Lung (tissue), 12 donors: ENCODE data around the gene S100A8. TPM values are rescaled to one million over a fixed set of nuclear protein-coding genes. Genes with fewer than 3 reads are reported as not detected.

ENCODE experiments used
- ATAC-seq: fragments of 200-7000 bp; cut with Tn5 transposase; one replicate; pipeline ENCODE4 v1.9.1; 2020; ENCODE audit warnings: moderate number of reproducible peaks; ENCODE audit not compliant: insufficient read depth, low FRiP score
- DNase-seq, 3 donors: peaks; one replicate each; pipeline ENCODE4 v3.0.0-alpha.2; 2013 to 2017
- H3K27ac ChIP-seq, 2 donors: one replicate each; pipeline ENCODE4 v1.5.1; 2013; ENCODE audit warnings: mild to moderate bottlenecking in 2 of 2, moderate library complexity in 2 of 2, control low read depth in 1 of 2, inconsistent platforms in 1 of 2, low read depth in 1 of 2, low read length in 1 of 2
- H3K27me3 ChIP-seq, 3 donors: one replicate each; pipeline ENCODE4 v1.5.1; 2013; ENCODE audit warnings: low read length in 2 of 3; ENCODE audit not compliant: control insufficient read depth in 3 of 3, insufficient read depth in 3 of 3
- H3K36me3 ChIP-seq, 4 donors: one replicate each; pipeline ENCODE4 v1.5.1; 2013; ENCODE audit warnings: low read length in 4 of 4, mild to moderate bottlenecking in 1 of 4, moderate library complexity in 1 of 4; ENCODE audit not compliant: control insufficient read depth in 4 of 4, insufficient read depth in 4 of 4
- H3K4me1 ChIP-seq, 5 donors: one replicate each; pipeline ENCODE4 v1.5.1; 2013; ENCODE audit warnings: low read length in 5 of 5, mild to moderate bottlenecking in 2 of 5, moderate library complexity in 1 of 5; ENCODE audit not compliant: control insufficient read depth in 5 of 5, insufficient read depth in 5 of 5
- H3K4me3 ChIP-seq: one replicate; pipeline ENCODE4 v1.5.1; 2013; ENCODE audit warnings: mild to moderate bottlenecking, control low read depth, moderate library complexity
- H3K9ac ChIP-seq, 2 donors: one replicate each; pipeline ENCODE4 v1.5.1; 2013; ENCODE audit warnings: low read length in 2 of 2, control low read depth in 1 of 2; ENCODE audit not compliant: insufficient read depth in 1 of 2
- H3K9me3 ChIP-seq, 4 donors: one replicate each; pipeline ENCODE4 v1.5.1; 2013; ENCODE audit warnings: low read length in 3 of 4, mild to moderate bottlenecking in 1 of 4, moderate library complexity in 1 of 4; ENCODE audit not compliant: control insufficient read depth in 4 of 4, insufficient read depth in 3 of 4
- whole genome bisulfite sequencing, 2 donors: extraction: QIAGEN DNeasy Blood & Tissue Kit; methylation state at CpG; one replicate each; pipeline ENCODE4 v1.1.7; 2013; 5-methylcytosine and 5-hydroxymethylcytosine counted together
- polyA plus RNA-seq, 2 donors: library from polyadenylated mRNA; stranded (reverse); fragments of 200-250 nt; gene quantifications; one replicate each; pipeline ENCODE4 v1.2.1, GENCODE V29; 2013
- total RNA-seq, 2 donors: library from RNA; depleted of rRNA in 1 of 2; stranded (reverse); fragments of >200 nt in 1 of 2; gene quantifications; one replicate each; pipeline ENCODE4 v1.2.1, GENCODE V29; 2014 to 2021
- TF ChIP-seq, protein P1 (sequence below): IDR thresholded peaks from 2 replicates; pipeline ENCODE4 v1.5.1; 2012; ENCODE audit warnings: mild to moderate bottlenecking; ENCODE audit errors: control extremely low read depth, extremely low read depth
- donor health status: control.
- donor health status: control.
- donor health status: Bipolar disorder and iron deficiency.
- donor health status: healthy.
- donor health status: DM: yes; HTN: yes; CAD: no.

The S100A8 gene
- total and polyA plus RNA-seq, 4 donors: 69.8 to 6,695 (median 589) TPM

DNA sequence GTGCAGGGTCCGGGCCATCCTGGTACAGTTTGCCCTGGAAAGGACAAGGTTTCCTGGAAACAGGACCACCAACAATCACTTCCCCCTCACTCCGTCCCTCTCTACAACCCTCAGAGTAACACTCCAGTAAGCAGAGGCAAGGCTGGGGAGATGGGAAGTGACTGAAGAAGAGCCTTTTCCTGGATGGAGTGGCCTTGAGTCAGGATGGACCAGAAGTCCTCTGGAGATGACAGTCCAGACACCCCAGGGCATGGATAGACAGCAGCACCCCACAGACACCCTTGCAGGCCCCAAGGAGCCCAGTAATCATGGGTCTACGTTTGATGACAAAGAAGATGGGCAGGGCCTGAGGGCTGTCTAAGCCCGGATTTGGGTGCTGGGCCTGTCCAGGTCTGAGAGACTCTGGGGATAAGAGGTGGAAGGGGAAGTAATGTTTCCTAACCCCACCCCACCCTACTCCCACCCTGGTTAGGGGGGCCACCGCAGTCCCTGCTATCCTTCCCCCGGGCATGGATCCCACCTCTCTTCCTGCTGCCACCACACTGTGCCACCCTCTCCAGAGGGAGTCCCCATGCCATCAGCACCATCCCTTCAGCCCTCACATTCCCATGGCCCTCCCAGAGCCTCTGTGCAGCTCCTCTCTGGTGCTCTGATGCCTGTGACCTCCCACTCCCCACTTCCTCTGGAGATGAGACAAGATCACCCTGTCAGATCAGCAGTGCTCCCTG lies 7.2 kb upstream of the S100A8 start:
- Histone ChIP-seq H3K9me3 (no peaks in the 10 kb centered on the region), H3K4me3 (no peak overlapping the region), H3K27me3 (peaks cover 2 to 3% (median 3%) of the 10 kb centered on the region in 3 donors), H3K27ac (no peak overlapping the region), H3K4me1 (no peaks in the 10 kb centered on the region), H3K36me3 (no peaks in the 10 kb centered on the region), H3K9ac (no peak overlapping the region)
- ATAC-seq (no peak), DNase-seq (no peak)
- 74 to 76% methylated on average over 6 of the region's 6 CpGs for WGBS, 2 donors
- TF ChIP-seq, protein P1, sequence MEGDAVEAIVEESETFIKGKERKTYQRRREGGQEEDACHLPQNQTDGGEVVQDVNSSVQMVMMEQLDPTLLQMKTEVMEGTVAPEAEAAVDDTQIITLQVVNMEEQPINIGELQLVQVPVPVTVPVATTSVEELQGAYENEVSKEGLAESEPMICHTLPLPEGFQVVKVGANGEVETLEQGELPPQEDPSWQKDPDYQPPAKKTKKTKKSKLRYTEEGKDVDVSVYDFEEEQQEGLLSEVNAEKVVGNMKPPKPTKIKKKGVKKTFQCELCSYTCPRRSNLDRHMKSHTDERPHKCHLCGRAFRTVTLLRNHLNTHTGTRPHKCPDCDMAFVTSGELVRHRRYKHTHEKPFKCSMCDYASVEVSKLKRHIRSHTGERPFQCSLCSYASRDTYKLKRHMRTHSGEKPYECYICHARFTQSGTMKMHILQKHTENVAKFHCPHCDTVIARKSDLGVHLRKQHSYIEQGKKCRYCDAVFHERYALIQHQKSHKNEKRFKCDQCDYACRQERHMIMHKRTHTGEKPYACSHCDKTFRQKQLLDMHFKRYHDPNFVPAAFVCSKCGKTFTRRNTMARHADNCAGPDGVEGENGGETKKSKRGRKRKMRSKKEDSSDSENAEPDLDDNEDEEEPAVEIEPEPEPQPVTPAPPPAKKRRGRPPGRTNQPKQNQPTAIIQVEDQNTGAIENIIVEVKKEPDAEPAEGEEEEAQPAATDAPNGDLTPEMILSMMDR: no peak

DNA sequence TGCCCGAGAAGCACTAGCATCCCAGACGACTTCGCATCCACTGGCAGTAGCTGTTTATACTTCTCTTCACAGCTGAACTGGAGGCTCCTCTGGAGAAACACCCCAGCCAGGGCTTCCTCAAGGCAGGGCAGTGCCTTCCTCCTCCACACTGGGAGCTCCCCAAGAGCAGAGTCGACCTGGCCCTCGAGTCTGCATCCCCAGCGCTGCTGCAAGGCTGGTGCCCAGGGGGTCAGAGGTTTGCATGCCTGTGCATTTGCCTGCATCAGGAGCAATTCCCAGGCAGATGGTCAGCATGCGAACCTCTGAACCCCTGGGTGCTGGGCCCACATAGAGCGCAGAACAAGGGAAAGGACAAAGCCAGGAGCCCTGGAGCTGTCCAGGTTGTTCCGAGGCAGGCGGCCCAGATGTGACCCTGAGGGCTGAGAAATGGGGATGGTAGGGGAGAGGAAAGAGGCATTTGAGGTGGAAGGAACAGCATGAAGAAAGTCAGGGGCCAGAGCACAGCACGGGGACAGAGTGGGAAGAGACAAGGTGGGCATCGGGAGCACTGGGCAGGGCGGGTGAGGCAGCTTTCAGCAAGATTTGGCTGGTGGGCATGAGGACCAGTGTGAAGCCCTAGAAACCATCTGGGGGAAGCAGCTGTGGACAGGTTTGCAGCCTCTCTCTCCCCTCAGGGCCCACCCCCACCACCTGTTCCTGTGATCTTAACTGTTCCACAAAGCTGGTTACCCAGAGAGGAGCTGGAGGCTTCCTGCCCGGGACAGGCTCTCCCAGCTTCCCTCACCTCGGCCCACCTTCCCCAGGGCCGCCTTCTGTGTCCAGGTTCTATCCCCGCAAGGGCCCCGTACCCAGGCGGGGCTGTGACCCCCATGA lies 6.4 kb upstream of the S100A8 start:
- peaks cover 2 to 7% (median 3%) of the 10 kb centered on the region in 3 donors for H3K27me3 ChIP-seq
- H3K4me1 ChIP-seq: no peaks in the 10 kb centered on the region
- no peaks in the 10 kb centered on the region for H3K36me3 ChIP-seq
- 85 to 90% methylated on average over 19 of the region's 19 CpGs for WGBS, 2 donors
- ATAC-seq: no peak
- no peak overlapping the region for H3K9ac ChIP-seq
- TF ChIP-seq, protein P1: no peak
- H3K9me3 ChIP-seq: no peaks in the 10 kb centered on the region
- no peak overlapping the region for H3K27ac ChIP-seq
- no peak for DNase-seq
- H3K4me3 ChIP-seq: no peak overlapping the region

DNA sequence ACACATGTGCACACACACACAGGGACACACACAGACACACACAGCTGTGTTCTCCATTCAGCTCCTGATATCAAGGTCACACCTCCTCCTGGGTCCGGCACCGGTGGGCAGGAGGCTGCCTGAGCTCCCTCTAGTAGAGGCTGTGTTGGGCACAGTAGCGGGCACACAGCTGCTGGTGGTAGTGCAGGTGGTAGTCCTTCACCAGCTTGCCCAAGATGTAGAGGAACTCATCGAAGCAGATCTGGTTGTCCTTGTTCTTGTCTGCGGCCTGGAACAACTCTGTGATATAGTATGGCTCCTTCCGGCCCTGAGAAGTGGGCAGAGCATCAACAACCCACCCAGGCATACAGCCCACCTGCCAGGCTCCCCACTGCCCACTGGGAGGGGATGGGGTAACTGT lies 5.6 kb upstream of the S100A8 start:
- no peaks in the 10 kb centered on the region for H3K4me1 ChIP-seq
- 79 to 87% methylated on average over 6 of the region's 6 CpGs for WGBS, 2 donors
- no peak overlapping the region for H3K27ac ChIP-seq
- peaks cover 2 to 7% (median 3%) of the 10 kb centered on the region in 3 donors for H3K27me3 ChIP-seq
- no peak overlapping the region for H3K9ac ChIP-seq
- ATAC-seq (no peak), DNase-seq (no peak)
- no peaks in the 10 kb centered on the region for H3K9me3 ChIP-seq
- H3K36me3 ChIP-seq: no peaks in the 10 kb centered on the region
- TF ChIP-seq, protein P1: no peak
- H3K4me3 ChIP-seq: no peak overlapping the region
